Glomerular visceral epithelial cell (primary cell): ENCODE measurements around the gene SMURF1.

Source experiments
- DNase-seq: peaks from one replicate; pipeline ENCODE4 v3.0.0-alpha.2; 2016; ENCODE audit errors: extremely low spot score

Gene SMURF1

DNA sequence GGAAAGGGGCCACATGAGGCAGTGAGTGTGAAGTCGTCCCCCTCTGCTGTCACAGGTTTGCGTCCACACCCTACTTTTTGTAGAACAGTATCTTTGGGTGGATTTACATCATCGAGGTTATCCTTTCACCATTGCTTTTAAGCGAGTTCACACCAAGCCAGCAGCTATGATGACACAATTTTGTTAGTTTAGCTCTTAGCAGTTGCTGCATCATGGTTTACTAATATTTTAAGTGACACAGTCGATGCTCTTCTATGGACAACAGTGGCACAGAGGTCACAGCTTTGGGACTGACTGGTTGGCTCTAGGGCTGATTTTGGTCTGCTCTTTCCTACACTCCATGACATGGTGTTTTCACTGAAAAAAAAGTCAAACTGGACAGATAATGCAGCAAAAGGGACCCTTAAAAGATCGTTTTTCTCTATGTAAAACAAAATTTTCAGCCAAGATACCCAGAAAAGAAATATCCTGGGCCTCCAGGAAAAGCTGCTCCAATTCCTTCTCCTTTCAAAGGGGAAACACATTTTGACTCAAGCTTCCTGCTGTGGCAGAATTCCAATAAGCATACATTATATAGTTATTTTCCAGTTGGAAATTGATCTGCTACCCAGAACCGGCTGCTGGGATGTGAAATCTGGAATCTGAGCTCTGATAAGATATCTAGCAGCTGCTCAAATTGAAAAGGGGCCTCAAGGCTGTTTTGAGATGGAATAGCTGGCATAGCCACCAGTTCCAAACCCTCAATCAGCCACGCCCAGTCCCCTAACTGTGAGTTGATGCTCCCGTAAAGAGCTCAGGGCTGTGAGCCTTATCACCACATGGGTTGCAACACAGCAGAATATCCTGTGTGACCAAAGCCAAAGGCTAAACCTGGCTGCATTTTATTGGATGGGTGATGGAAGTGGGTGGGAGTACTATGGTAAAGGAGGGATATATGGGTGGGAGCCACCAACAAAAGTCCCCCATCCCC, 114.2 kb downstream of the SMURF1 start:
- no peak for DNase-seq

- DNase-seq: no peak
Measured at GRCh38 chr7:99028261-99028973, 115.5 kb downstream of the SMURF1 start.

- DNase-seq: no peak
Measured at GRCh38 chr7:99027841-99028240, 116.1 kb downstream of the SMURF1 start.

DNA sequence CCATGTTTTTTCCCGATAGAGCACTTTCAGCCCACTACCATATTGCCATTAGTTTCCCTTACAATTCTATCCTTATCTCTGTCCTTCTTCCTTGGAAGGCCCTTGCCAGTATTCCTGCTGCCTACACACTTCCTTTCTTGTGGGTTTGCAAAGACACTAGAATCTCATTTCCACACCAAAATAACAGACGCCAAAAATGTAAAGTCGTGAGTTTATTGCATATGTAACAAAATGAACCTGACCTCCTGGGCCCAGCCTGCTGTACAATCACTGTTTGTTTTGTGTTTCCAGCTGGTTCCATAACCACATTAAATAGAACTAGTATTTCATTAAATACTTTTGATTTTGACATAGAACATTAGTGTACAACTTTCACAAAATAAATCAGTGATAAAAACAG, 116.7 kb downstream of the SMURF1 start:
- DNase-seq: no peak

DNA sequence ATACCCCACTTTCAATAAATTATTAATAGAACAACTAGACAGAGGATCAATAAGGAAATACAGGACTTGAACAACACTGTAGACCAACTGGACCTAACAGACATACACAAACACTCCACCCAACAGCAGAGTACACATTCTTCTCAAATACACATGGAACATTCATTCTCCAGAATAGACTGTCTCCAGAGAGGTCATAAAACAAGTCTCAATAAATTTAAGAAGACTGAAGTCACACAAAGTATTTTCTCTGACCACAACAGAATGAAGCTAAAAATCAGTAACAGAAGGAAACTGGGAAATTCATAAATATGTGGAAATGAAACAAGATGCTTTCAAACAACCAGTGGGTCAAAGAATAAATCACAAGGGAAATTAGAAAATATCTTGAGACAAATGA, 119.8 kb downstream of the SMURF1 start:
- DNase-seq: no peak

- DNase-seq: no peak
Measured at GRCh38 chr7:99021941-99022560, 121.9 kb downstream of the SMURF1 start.

DNA sequence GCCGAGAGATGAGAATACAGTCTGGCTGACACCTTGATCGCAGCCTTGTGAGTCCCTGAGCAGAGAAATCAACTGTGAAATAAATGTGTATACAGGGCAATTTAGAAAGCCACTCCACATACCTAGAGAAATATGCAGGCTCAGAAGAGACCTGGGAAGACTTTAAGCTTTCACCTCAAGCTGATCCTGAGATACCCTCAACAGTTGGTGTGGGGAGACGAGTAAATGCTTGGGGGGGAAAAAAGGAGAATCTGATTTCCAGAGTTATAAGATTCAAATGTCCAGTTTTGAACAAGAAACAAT, 123.5 kb downstream of the SMURF1 start:
- no peak for DNase-seq

DNA sequence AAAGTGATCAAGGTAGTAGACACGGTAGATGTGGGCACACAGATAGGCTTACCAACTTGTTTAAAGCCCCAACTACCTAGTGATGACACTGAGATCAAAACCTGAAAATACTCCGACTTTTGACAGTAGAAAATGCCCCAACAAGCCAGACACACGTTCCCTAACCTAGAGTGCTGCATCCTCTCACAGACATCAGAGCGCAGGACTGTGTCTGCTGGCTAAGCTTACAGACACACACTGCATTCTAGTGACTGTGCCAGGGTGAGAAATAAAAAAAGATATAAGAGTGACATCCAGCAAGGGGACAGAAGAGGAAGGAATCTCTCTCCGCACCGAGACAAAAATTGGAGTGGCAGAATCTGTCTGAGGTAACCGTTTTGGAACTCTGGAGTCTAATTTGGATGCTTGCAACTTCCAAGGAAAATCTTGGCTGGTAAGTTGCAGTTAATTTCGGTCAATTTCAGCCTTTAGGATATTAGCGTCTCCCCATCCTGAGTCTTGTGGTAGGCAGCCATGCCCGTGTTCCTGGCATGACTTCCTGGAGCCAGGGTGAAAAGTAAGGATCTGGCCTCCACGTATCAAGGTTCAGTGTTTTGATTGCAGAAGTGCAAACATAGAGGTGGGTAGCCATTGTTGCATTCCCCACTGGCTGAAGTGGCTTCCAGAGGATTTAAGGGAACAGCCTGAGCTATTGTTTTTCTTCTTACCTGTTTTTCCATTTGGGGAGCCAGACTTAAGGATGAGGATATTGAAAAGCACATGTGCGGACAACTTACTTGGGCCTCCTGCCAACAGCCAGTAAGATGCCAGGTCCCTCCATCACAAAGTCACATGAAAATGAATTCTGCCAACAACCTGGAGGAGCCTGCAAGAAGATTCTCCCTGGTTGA, 124.1 kb downstream of the SMURF1 start:
- DNase-seq: no peak

DNA sequence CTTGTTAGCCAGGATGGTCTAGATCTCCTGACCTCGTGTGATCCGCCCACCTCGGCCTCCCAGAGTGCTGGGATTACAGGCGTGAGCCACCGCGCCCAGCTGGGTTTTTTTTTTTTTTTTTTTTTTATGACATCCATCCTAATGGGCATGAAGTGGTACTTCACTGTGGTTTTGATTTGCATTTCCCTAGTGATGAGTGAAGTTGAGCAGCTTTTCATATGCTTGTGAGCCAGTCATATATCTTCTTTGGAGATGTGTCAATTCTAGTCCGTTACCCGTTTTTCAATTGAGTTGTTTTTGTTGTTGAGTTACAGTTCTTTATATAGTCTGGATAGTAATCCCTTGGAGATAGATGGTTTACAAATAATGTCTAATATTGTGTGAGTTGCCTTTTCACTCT, 127.7 kb downstream of the SMURF1 start:
- no peak for DNase-seq

DNA sequence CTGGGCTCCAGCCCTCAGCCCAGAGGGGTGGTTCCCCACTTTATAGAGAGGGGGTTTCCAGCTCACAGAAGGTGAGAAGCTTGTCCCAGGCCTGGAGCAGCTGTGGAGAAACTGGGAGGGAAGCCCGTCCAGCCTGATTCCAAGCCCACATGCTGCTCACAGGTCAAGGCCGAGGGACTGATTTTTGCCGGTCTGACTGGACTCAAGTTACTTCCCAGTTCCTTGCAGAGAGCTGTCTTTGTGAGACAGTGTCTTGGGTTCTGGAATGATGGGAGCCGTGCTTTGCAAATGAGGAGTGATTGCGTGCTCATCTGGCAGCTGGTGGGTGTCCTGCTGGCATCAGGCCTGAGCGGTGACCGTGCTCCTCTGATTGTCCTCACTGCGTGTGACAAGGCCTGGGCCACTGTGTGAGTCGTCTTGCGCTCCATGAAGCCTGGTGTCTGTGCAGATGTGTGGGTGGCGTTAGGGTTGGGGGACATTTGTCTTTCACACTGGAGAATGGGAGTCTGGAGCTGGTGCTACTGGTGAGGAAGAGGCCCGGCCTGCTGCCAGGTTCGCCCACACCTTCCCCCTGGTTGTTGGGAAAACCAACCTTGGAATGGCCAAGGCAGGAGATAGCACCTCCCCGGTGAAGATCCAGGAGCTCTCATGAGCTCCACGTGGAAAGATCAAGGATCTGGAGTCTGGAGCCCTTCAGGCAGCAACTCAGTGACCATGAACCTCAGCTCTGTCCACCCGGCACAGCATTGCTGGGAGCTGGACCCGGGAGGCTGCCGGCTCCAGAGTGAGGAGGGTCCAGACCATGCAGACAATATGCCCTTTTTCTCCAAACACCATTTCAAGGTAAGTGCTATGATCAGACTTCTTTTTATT, 129.6 kb downstream of the SMURF1 start:
- DNase-seq: no peak

- no peak for DNase-seq
Measured at GRCh38 chr7:99013266-99014112, 130.4 kb downstream of the SMURF1 start.

GRCh38 chr7:99012722-99013121, 131.2 kb downstream of the SMURF1 start:
- DNase-seq: no peak

DNA sequence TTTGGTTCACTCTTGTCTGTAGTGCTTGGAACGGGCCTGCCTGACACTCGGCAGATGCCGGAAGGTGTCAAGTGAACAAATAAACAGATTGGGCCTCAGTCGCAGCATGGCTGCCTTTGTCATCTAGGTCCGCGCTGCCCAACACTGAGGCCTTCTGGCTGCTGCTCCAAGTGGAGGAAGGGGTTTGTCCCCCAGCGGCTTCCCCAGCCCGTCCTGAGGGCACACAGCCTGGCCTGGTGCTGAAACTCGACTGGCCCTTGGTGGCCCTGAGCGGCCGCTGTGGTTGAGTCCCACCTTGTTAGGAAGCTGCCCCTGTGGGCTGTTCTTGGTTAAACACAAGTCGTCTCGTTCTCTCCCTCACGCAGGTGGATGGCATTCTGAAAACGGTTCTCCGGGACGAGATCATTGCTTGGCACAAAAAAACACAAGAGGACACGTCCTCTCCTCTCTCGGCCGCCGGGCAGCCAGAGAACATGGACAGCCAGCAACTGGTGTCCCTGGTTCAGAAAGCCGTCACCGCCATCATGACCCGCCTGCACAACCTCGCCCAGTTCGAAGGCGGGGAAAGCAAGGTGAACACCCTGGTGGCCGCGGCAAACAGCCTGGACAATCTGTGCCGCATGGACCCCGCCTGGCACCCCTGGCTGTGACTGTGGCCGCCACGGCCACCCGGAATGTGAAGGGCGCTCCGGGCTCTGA, 132.1 kb downstream of the SMURF1 start:
- DNase-seq: no peak

DNA sequence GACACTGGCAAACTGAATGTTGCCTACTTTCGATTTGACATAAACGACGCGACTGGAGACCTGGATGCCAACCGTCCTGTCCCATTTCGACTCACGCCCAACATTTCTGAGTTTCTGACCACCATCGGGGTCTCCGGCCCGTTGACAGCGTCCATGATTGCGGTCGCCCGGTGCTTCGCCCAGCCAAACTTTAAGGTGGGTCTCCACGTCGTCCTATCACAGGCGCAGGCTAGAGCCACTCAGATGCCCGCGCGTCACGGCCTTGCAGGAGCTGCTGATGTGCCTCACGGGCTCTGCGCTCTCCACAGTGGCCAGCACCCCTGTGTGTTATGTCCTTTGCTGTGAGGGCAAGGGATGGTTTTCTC, 132.6 kb downstream of the SMURF1 start:
- no peak for DNase-seq

- DNase-seq: no peak
Measured at GRCh38 chr7:99010281-99010680, 133.6 kb downstream of the SMURF1 start.

GRCh38 chr7:99008921-99009530, 134.9 kb downstream of the SMURF1 start:
- no peak for DNase-seq

DNA sequence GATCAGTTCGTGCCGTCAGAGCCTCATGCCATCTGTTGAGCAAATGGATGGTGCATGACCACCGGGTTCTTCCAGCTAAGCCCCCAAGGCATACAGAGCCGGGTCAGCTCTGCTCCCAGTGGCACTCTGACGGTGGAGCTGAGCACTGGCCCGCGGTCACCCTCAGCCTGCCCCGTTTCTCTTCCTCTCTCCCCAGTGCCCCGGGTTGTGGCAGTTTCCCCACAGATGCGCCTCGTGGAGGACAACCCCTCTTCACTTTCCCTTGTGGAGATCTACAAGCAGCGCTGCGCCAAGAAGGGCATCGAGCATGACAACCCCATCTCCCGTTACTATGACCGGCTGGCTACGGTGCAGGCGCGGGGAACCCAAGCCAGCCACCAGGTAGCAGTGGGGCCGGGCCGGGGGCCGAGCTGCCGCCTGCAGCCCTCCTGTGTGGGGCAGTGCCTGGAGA, 135.7 kb downstream of the SMURF1 start:
- no peak for DNase-seq

- peak; percentile 75 for DNase-seq
Measured at GRCh38 chr7:99006739-99007424, 137.0 kb downstream of the SMURF1 start.
